T-helper 2 cell treated with Interferon-gamma antibody and Interleukin-4, amounts not matched to agents 100 ng/mL and 5 ng/mL, for 36 hours (primary cell): ENCODE data around the gene KIF16B. TPM values are rescaled to one million over a fixed set of nuclear protein-coding genes. Genes with fewer than 3 reads are reported as not detected.
"Not testable (repeated sequence)": the region's sequence is repeated elsewhere in the genome, so short reads cannot be mapped to it uniquely, and the experiment has no call there.

Experiments used
- intact Hi-C: fragments of 100-400 bp; cut with micrococcal nuclease; formaldehyde crosslinking; loops from one replicate; pipeline ENCODE4 v1.15.1; 2023
- total RNA-seq: library from RNA; stranded (reverse); gene quantifications from 2 replicates; pipeline ENCODE4 v1.2.3, GENCODE V29; 2022

KIF16B gene
- total RNA-seq, 1 donor from 2014 or later: 8.0 TPM

- intact Hi-C loops: not testable (repeated sequence)
These were observed 346.3 kb downstream of the KIF16B start for GRCh38 chr20:16226961-16227360.

- intact Hi-C loops: no loop called here
These were observed 348.4 kb downstream of the KIF16B start for GRCh38 chr20:16224836-16225235.

- intact Hi-C loops: no loop called here
These were observed 350.3 kb downstream of the KIF16B start for GRCh38 chr20:16222859-16223411.

Other genes with a start within 250 kb of the KIF16B start
- 125 and 127 TPM in 2 replicates for gene SNRPB2, start 156.6 kb upstream of the KIF16B start, total RNA-seq
- not detected in 2 replicates for gene OTOR, start 174.9 kb upstream of the KIF16B start, total RNA-seq